HepG2 (cell line): ENCODE data around the gene RHO. TPM values are rescaled to one million over a fixed set of nuclear protein-coding genes. Genes with fewer than 3 reads are reported as not detected.

Experiments used
- ATAC-seq: fragments of 200-7000 bp; cut with Tn5 transposase; 3 replicates; pipeline ENCODE4 v1.9.1; 2020; ENCODE audit warnings: mild to moderate bottlenecking, moderate library complexity
- BruUV-seq: library from RNA; stranded (reverse); fragments of 400-500 nt; replicated peaks from 2 replicates; lab custom pipeline; 2021; lab: Mats Ljungman, UMichigan
- CTCF ChIA-PET: fragments of 300-600 bp; formaldehyde crosslinking; extraction: SDS; loops from one replicate; lab custom pipeline; 2021; ENCODE audit warnings: low total read pairs, inconsistent platforms, low intra/inter-chr PET ratio; lab: Yijun Ruan, JAX
- POLR2A ChIA-PET: fragments of 350-600 bp; sonication (Branson Sonifier 250); formaldehyde crosslinking; loops from one replicate; lab custom pipeline; 2020; ENCODE audit warnings: antibody characterized with exemption, inconsistent platforms; lab: Yijun Ruan, JAX
- DNase-seq: peaks from one replicate; pipeline ENCODE4 v3.0.0-alpha.2; 2015; ENCODE audit warnings: low spot score
- FAIRE-seq: peaks from 3 replicates; lab custom pipeline; 2011; peaks lifted over from hg19 to GRCh38; lab: Jason Lieb, UNC
- H2AFZ ChIP-seq: one replicate; pipeline ENCODE4 v1.6.1; 2011; ENCODE audit warnings: low read length, inconsistent platforms
- H3K27ac ChIP-seq: fragments of 300-600 bp; 3 replicates; pipeline ENCODE4 v1.8.0; 2011; ENCODE audit warnings: mixed run types, mild to moderate bottlenecking, mixed read lengths, low read length, inconsistent platforms; ENCODE audit not compliant: insufficient read depth; ENCODE audit errors: extremely low read length
- H3K27me3 ChIP-seq, 2 experiments: fragments of 200-600 bp in 1 of 2; 2 replicates in 1 of 2; 3 replicates in 1 of 2; pipeline versions ENCODE4 v1.6.0 to v1.8.0; 2011; ENCODE audit warnings: low read length in 2 of 2, mild to moderate bottlenecking in 2 of 2, moderate library complexity in 2 of 2, inconsistent platforms in 1 of 2; ENCODE audit not compliant: insufficient read depth in 2 of 2, control insufficient read depth in 1 of 2
- H3K36me3 ChIP-seq, 2 experiments: fragments of 200-600 bp in 1 of 2; replicated peaks in 1 of 2; 2 replicates in 1 of 2; 3 replicates in 1 of 2; pipeline versions ENCODE4 v1.5.1 to v1.8.0; 2011; ENCODE audit warnings: low read length in 2 of 2, inconsistent platforms in 1 of 2; ENCODE audit not compliant: insufficient read depth in 2 of 2, control insufficient read depth in 1 of 2
- H3K4me1 ChIP-seq: 2 replicates; pipeline ENCODE4 v1.5.1; 2012; ENCODE audit warnings: low read length, inconsistent platforms; ENCODE audit not compliant: insufficient read depth
- H3K4me2 ChIP-seq: 2 replicates; pipeline ENCODE4 v1.6.0; 2011; ENCODE audit warnings: low read depth, low read length, inconsistent platforms
- H3K4me3 ChIP-seq, 3 experiments: fragments of 200-600 bp in 1 of 3; sonication (generic), shearing (Covaris generic) in 1 of 3; replicated peaks in 1 of 3; 2 replicates each; pipeline ENCODE4 v1.5.1; 2011 to 2016; ENCODE audit warnings: low read length in 3 of 3, inconsistent platforms in 2 of 3, low read depth in 2 of 3, mild to moderate bottlenecking in 2 of 3, control low read depth in 1 of 3, mixed read lengths in 1 of 3; ENCODE audit not compliant: insufficient read depth in 1 of 3
- H3K79me2 ChIP-seq: one replicate; pipeline ENCODE4 v1.6.1; 2011; ENCODE audit warnings: low read length, inconsistent platforms; ENCODE audit not compliant: insufficient read depth
- H3K9ac ChIP-seq: 2 replicates; pipeline ENCODE4 v1.6.0; 2011; ENCODE audit warnings: mild to moderate bottlenecking, low read depth, low read length, inconsistent platforms; ENCODE audit not compliant: insufficient read depth
- H3K9me3 ChIP-seq: 2 replicates; pipeline ENCODE4 v1.5.1; 2012; ENCODE audit warnings: mild to moderate bottlenecking, low read length
- H4K20me1 ChIP-seq: 2 replicates; pipeline ENCODE4 v1.6.0; 2011; ENCODE audit warnings: inconsistent platforms, mild to moderate bottlenecking, low read length, moderate library complexity; ENCODE audit not compliant: insufficient read depth
- HOXA7 ChIP-seq: sonication (generic); formaldehyde crosslinking; IDR thresholded peaks from 2 replicates; pipeline ENCODE4 v1.8.1; 2022; ENCODE audit warnings: mild to moderate bottlenecking, missing genetic modification reagents, moderate library complexity
- NFE2L1 ChIP-seq: sonication (generic); formaldehyde crosslinking; IDR thresholded peaks from 2 replicates; pipeline ENCODE4 v1.4.0; 2020; ENCODE audit warnings: missing genetic modification reagents, mild to moderate bottlenecking, borderline replicate concordance
- PAX8 ChIP-seq: sonication (generic); formaldehyde crosslinking; IDR thresholded peaks from 2 replicates; pipeline ENCODE4 v1.8.0; 2022; ENCODE audit warnings: mild to moderate bottlenecking, missing genetic modification reagents, borderline replicate concordance
- USF2 ChIP-seq, 2 experiments: sonication (generic) in 1 of 2; formaldehyde crosslinking in 1 of 2; IDR thresholded peaks; 2 replicates each; pipeline versions ENCODE4 v1.5.1 to v1.6.1; 2011 to 2020; ENCODE audit warnings: borderline replicate concordance in 1 of 2, low read depth in 1 of 2, low read length in 1 of 2, mild to moderate bottlenecking in 1 of 2, missing genetic modification reagents in 1 of 2, moderate library complexity in 1 of 2
- ZC3H4 ChIP-seq: sonication (generic); formaldehyde crosslinking; IDR thresholded peaks from 2 replicates; pipeline ENCODE4 v1.4.0; 2020; ENCODE audit warnings: missing genetic modification reagents, borderline replicate concordance
- ZFX ChIP-seq: sonication (generic); formaldehyde crosslinking; IDR thresholded peaks from 2 replicates; pipeline ENCODE4 v1.4.0; 2020; ENCODE audit warnings: mild to moderate bottlenecking, low read depth, missing genetic modification reagents, moderate library complexity
- ZNF577 ChIP-seq: sonication (generic); formaldehyde crosslinking; IDR thresholded peaks from 2 replicates; pipeline ENCODE4 v1.4.0; 2020; ENCODE audit warnings: mild to moderate bottlenecking, low read depth, missing genetic modification reagents, borderline replicate concordance
- ZNF687 ChIP-seq: sonication (generic); formaldehyde crosslinking; IDR thresholded peaks from 2 replicates; pipeline ENCODE4 v1.5.1; 2020; ENCODE audit warnings: mild to moderate bottlenecking, missing genetic modification reagents, moderate library complexity
- WGBS: methylation state at CpG from one replicate; pipeline ENCODE4 v1.1.6; 2017; ENCODE audit warnings: low lambda C conversion rate; 5-methylcytosine and 5-hydroxymethylcytosine counted together
- in situ Hi-C: cut with HindIII; loops from 2 replicates; pipeline ENCODE4 v1.10.0; 2017; ENCODE audit warnings: low pct_unique_long_range_greater_than_20kb; ENCODE audit not compliant: extremely low pct_ligation_motif_present
- intact Hi-C: fragments of 100-400 bp; cut with micrococcal nuclease; formaldehyde crosslinking; loops from one replicate; pipeline ENCODE4 v1.10.0; 2022; ENCODE audit not compliant: unreplicated experiment
- polyA plus RNA-seq, 8 experiments: library from polyadenylated mRNA; depleted of rRNA in 3 of 8; stranded (reverse) in 7 of 8; unstranded in 1 of 8; fragments of >200 nt; fragmentation: Illumina TruSeq in 4 of 8; extraction: Trizol in 4 of 8; gene quantifications; 2 replicates each; pipeline versions ENCODE4 v1.2.1 to v1.2.3, GENCODE V29; 2011 to 2016; ENCODE audit warnings: low read depth in 4 of 8, missing spikeins in 1 of 8, mixed read lengths in 1 of 8; ENCODE audit not compliant: insufficient read depth in 1 of 8
- total RNA-seq, 5 experiments: library from RNA; depleted of rRNA; stranded (reverse); fragments of >200 nt; fragmentation: Illumina TruSeq; extraction: Trizol; gene quantifications; 2 replicates each; pipeline ENCODE4 v1.2.3, GENCODE V29; 2016; ENCODE audit warnings: low read depth in 1 of 5

The RHO gene
- total and polyA plus RNA-seq, 2 of the 13 experiments (the other 11 are each of a cell fraction or from before 2014, with no cell fraction given): not detected

- BruUV-seq: no TSS peak
- Histone ChIP-seq H4K20me1 (no peaks in the 10 kb centered on the region), H3K79me2 (no peaks in the 10 kb centered on the region), H3K4me3 (no peak overlapping the region), H3K9me3 (no peaks in the 10 kb centered on the region), H3K36me3 (peaks cover 6 to 19% of the 10 kb centered on the region in 2 experiments; a peak in 3 of 5 replicates), H3K27ac (peak overlapping the region; percentile 39), H3K4me2 (peak overlapping the region; percentile 8; the same call in 1 of the 2 replicates), H3K9ac (peak overlapping the region; percentile 4; the same call in 1 of the 2 replicates), H2AFZ (no peak overlapping the region), H3K4me1 (peaks cover 23% of the 10 kb centered on the region), H3K27me3 (no peaks in the 10 kb centered on the region; a peak in 1 of 5 replicates)
- in situ Hi-C loops: no loop called here
- POLR2A ChIA-PET: interaction anchor here (0.6 to 1.0 kb wide), 2 partner anchors 9 to 33 kb away, joined by 3 to 4 read pairs; no protein-coding TSS in a partner anchor
- ATAC-seq (peak; percentile 63), FAIRE-seq (no peak), DNase-seq (no peak)
- WGBS: 73% methylated on average over 7 of the region's 8 CpGs
- CTCF ChIA-PET: no interaction called here
- intact Hi-C loops: no loop called here
- TF ChIP-seq ZNF687 (peak; percentile 60), ZFX (CRISPR knock-in tag) (0 out of 2 replicates have a peak, but pooled peaks have one; percentile 8), ZC3H4 (CRISPR knock-in tag) (no peak), NFE2L1 (CRISPR knock-in tag) (no peak), USF2 (IDR thresholded peaks at IDR 0.05; ENCODE audit: low read depth, low read length) (no peak), USF2 (CRISPR knock-in tag; IDR thresholded peaks at IDR 0.05; ENCODE audit: borderline replicate concordance) (no peak), ZNF577 (CRISPR knock-in tag) (no peak), PAX8 (no peak), HOXA7 (CRISPR knock-in tag) (no peak)
Observed at GRCh38 chr3:129563850-129564535, 35.6 kb downstream of the RHO start.
